Activated naive CD4-positive, alpha-beta T cell treated with anti-CD3 and anti-CD28 coated beads for 36 hours (primary cell): ENCODE results near the gene FGD4. TPM values are rescaled to one million over a fixed set of nuclear protein-coding genes. Genes with fewer than 3 reads are reported as not detected.

Experiments
- CTCF ChIA-PET: fragments of 350-600 bp; sonication (Branson Sonifier 250); formaldehyde crosslinking; loops from one replicate; lab custom pipeline; 2021; ENCODE audit warnings: antibody characterized with exemption; lab: Charles Lee
- DNase-seq: peaks from one replicate; pipeline ENCODE4 v3.0.0-alpha.2; 2020
- H3K27ac Mint-ChIP-seq: one replicate; pipeline ENCODE4 v1.8.0; 2021; ENCODE audit warnings: mild to moderate bottlenecking, mixed read lengths
- H3K27me3 Mint-ChIP-seq: one replicate; pipeline ENCODE4 v1.8.0; 2021; ENCODE audit warnings: low read depth, mixed read lengths
- H3K36me3 Mint-ChIP-seq: one replicate; pipeline ENCODE4 v1.8.0; 2021; ENCODE audit warnings: low read depth, mixed read lengths
- H3K4me1 Mint-ChIP-seq: one replicate; pipeline ENCODE4 v1.8.0; 2021; ENCODE audit warnings: low read depth, mixed read lengths
- H3K4me3 Mint-ChIP-seq: one replicate; pipeline ENCODE4 v1.8.0; 2021; ENCODE audit warnings: mild to moderate bottlenecking, moderate library complexity, mixed read lengths
- H3K9me3 Mint-ChIP-seq: one replicate; pipeline ENCODE4 v1.8.0; 2021; ENCODE audit warnings: mixed read lengths
- intact Hi-C: fragments of 100-400 bp; cut with micrococcal nuclease; formaldehyde crosslinking; loops from one replicate; pipeline ENCODE4 v1.15.1; 2023
- total RNA-seq, 2 experiments: library from RNA; stranded (reverse); gene quantifications; one replicate each; pipeline ENCODE4 v1.2.3, GENCODE V29; 2021

Gene FGD4
- total RNA-seq, 2 experiments from 2014 or later = 0.15 to 0.17 TPM

DNA sequence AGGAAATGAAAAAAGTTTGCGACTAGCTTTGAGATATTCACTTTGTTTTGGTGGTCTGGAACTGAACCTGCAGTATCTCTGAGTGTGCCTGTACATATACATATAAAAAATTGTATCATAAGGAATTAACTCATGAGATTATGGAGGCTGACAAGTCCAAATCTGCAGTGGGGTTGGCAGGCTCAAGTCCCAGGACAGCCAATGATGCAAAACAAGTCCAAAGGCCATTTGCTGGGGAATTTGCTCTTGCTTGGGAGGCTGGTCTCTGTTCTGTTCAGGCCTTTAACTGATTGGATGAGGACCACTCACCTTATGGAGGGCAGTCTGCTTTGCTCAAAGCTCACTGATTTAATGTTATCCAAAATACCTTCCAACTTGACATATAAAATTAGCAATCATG is 66.8 kb downstream of the FGD4 start:
- H3K36me3 Mint-ChIP-seq = no peaks in the 10 kb centered on the region
- no peaks in the 10 kb centered on the region for H3K4me1 Mint-ChIP-seq
- no peak overlapping the region for H3K27ac Mint-ChIP-seq
- no peaks in the 10 kb centered on the region for H3K27me3 Mint-ChIP-seq
- no peak for DNase-seq
- H3K4me3 Mint-ChIP-seq = no peak overlapping the region
- CTCF ChIA-PET = interaction anchor here (0.6 to 1.5 kb wide), 2 partner anchors 10 to 174 kb away, joined by 5 to 7 read pairs; no protein-coding TSS in a partner anchor
- no peaks in the 10 kb centered on the region for H3K9me3 Mint-ChIP-seq
- intact Hi-C loops = no loop called here

DNA sequence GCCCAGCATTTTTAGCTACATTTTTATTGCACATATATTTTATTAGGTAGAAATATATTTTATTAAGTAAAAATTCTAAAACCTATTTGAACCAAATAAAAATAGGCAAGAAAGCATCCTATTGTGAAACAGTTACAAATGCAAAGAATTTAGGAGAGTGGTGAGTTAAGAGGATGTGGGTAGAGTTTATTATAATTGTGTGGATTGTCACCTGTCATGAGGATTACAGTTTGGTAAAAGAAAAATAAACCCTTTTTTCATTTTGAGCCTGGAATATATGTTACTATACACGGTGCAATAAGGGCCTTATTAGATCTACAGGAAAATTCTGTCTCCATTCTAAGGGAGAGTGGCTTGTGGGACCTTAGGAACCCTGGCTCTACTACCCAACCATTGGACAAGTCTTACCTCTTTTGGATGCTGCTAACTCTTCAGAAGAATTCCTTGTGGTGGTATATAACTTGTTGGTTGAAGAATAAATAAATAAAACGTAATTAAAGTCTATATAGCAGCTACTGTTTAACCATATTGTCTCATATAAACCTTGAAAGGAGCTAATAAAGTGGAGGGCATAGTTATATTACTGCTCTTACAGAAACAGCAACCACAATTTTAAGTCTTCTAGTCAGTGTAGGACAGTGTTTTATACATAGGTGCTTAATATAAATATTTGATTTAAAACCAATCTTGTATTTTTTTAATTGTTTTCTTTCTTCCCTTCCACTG is 67.8 kb downstream of the FGD4 start:
- Mint-ChIP-seq H3K9me3 (no peaks in the 10 kb centered on the region), H3K4me1 (no peaks in the 10 kb centered on the region), H3K27me3 (no peaks in the 10 kb centered on the region), H3K4me3 (no peak overlapping the region), H3K36me3 (no peaks in the 10 kb centered on the region), H3K27ac (no peak overlapping the region)
- CTCF ChIA-PET = interaction anchor here (0.6 to 1.5 kb wide), 2 partner anchors 11 to 512 kb away, joined by 3 to 7 read pairs; no protein-coding TSS in a partner anchor
- DNase-seq = no peak
- intact Hi-C loops = no loop called here

DNA sequence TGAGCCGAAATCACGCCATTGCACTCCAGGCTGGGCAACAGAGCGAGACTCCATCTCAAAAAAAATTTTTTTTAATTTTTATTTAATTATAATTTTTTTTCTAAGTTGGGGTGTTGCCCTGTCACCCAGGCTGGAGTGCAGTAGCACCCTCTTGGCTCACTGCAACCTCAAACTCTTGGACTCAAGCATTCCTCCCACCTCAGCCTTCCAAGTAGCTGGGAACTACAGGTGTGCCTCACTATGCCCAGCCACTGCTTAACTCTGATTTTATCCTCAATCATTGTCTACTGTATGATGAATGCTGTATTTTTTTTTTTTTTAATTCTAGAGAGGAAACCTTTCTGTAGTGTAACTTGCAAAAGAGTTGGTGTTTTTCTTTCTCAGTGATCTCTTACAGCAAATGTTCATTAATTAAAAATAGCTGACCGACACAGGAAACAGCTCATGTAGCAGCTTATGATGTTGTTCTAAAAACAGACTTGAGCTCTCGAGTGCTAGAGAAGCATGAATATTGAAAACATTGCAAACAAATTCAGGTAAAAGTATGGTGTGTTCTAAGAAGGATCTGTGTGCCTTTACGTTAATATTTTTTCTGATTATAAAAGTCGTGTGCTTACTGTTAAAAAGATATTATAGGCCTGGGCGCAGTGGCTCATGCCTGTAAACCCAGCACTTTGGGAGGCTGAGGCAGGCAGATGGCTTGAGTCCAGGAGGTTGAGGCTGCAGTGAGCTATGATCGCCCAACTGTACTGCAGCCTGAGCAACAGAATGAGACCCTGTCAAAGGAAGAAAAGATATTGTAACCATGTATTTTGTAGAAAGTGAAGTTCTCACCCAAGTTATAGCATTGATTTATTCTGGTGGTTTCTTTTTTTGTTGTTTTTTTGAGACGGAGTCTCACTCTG is 68.9 kb downstream of the FGD4 start:
- CTCF ChIA-PET = no interaction called here
- no peak for DNase-seq
- H3K36me3 Mint-ChIP-seq = no peaks in the 10 kb centered on the region
- H3K4me3 Mint-ChIP-seq = no peak overlapping the region
- intact Hi-C loops = no loop called here
- no peaks in the 10 kb centered on the region for H3K4me1 Mint-ChIP-seq
- H3K9me3 Mint-ChIP-seq = no peaks in the 10 kb centered on the region
- H3K27ac Mint-ChIP-seq = no peak overlapping the region
- H3K27me3 Mint-ChIP-seq = no peaks in the 10 kb centered on the region

DNA sequence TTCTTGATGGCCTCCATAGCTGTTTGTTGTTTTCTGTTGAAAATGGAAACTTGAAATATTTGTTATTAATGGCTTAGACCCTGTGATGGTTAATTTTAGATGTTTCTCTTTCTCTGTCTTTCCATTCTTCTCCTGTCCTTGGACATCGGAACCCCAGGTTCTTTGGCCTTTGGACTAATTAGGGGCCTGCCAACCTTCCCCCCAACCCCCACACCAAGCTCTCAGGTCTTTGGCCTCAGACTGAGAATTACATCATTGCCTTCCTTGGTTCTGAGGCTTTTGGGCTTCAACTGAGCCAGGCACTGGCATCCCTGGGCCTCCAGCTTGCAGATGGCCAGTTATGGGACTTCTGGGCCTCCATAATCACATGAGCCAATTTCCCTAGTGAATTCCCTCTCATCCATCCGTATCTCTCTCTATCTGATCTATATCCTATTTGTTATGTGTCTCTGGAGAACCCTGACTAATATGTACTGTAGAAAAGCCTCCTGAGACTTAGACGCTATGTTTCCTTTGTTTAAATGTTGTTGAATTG is 71.6 kb downstream of the FGD4 start:
- CTCF ChIA-PET = interaction anchor here (1.2 kb wide), 1 partner anchor 14 kb away, joined by 3 read pairs; no protein-coding TSS in a partner anchor
- Mint-ChIP-seq H3K27ac (no peak overlapping the region), H3K4me1 (no peaks in the 10 kb centered on the region), H3K9me3 (no peaks in the 10 kb centered on the region), H3K36me3 (no peaks in the 10 kb centered on the region), H3K4me3 (no peak overlapping the region), H3K27me3 (peaks cover 2% of the 10 kb centered on the region)
- intact Hi-C loops = no loop called here
- no peak for DNase-seq

DNA sequence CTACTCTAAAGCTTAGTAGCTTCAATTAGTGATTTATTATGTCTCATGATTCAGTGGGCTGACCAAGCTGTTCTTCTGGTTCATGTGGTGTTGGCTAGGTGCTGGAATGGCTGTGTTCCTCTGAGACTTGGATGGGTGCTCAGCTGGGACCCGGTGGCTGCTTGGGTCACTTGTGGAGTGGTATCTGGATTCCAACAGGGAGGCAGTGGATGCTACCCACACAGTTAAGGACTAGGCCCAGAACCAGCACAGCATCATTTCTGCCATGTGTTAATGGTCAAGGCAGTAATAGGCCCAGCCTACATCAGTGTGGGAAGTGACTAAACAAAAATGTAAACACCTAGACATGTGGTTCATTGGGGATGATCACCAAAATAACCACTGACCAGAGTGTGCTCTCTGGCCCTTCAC is 72.2 kb downstream of the FGD4 start:
- no peak for DNase-seq
- intact Hi-C loops = no loop called here
- H3K36me3 Mint-ChIP-seq = no peaks in the 10 kb centered on the region
- no peaks in the 10 kb centered on the region for H3K4me1 Mint-ChIP-seq
- CTCF ChIA-PET = no interaction called here
- no peaks in the 10 kb centered on the region for H3K9me3 Mint-ChIP-seq
- no peak overlapping the region for H3K4me3 Mint-ChIP-seq
- H3K27me3 Mint-ChIP-seq = peaks cover 2% of the 10 kb centered on the region
- no peak overlapping the region for H3K27ac Mint-ChIP-seq

DNA sequence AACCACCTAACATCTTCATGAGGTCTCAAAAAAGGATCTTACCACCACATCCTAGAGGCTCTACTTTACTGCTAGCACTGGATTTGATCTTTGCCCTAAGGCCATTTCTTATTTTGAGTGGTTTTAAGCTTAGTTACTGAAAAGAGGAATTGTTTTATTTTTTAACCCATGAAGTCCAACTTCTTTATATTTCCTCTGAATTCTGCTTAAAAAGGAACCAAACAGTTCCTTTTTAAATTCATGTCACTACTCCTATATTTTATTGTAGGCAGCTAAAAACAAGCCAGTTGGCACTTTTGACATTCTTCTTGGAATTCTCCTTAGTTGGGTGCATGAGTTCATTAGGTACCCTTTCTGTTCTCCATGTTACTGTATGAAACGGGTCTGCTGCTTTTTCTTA is 76.4 kb downstream of the FGD4 start:
- DNase-seq = no peak
- Mint-ChIP-seq H3K27ac (no peak overlapping the region), H3K27me3 (peaks cover 4% of the 10 kb centered on the region), H3K9me3 (no peaks in the 10 kb centered on the region), H3K4me1 (no peaks in the 10 kb centered on the region), H3K4me3 (no peak overlapping the region), H3K36me3 (no peaks in the 10 kb centered on the region)
- CTCF ChIA-PET = interaction anchor here (1.2 kb wide), 1 partner anchor 72 kb away, joined by 3 read pairs; no protein-coding TSS in a partner anchor
- intact Hi-C loops = no loop called here

DNA sequence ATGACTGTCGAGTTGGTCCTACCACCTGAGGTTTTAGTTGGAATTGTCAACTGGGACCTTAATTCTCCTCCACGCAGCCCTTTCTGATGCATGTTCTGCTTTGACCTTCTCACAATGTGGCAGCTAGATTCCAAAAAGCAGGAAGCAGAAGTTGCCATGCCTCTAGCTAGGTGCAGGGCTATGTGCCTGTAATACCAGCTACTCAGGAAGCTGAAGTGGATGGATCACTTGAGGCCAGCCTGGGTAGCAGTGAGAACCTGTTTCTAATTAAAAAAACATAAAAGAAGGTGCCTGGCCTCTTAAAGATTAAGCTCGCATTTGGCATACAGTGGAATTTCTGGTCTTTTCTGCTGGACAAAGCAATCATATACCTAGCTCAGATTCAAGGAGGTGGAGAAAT is 77.1 kb downstream of the FGD4 start:
- H3K9me3 Mint-ChIP-seq = no peaks in the 10 kb centered on the region
- CTCF ChIA-PET = no interaction called here

DNA sequence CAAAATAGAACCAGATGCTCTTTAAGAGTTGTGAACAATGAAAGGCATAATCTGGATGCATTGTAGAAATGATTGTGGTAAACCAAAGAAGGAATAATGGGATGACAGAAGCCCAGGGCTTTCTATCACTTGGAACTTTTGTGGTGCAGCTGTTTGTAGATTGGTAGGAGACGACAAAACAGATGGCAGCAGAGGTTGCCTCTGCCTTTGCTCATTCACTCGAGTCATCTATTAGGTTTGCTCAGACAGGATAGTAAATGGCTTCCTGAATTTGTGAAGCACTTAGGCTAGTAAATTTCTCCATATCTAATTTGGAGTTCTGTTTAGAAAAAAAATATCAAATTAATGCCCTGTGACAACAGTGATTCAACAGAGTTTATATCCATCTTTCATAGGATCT is 78.4 kb downstream of the FGD4 start:
- H3K4me1 Mint-ChIP-seq = no peaks in the 10 kb centered on the region

More for the DNA sequence above, 77.1 kb downstream of the FGD4 start:
- Mint-ChIP-seq H3K4me1 (no peaks in the 10 kb centered on the region), H3K27me3 (peaks cover 4% of the 10 kb centered on the region), H3K36me3 (no peaks in the 10 kb centered on the region), H3K27ac (no peak overlapping the region), H3K4me3 (no peak overlapping the region)
- intact Hi-C loops = no loop called here
- DNase-seq = no peak

DNA sequence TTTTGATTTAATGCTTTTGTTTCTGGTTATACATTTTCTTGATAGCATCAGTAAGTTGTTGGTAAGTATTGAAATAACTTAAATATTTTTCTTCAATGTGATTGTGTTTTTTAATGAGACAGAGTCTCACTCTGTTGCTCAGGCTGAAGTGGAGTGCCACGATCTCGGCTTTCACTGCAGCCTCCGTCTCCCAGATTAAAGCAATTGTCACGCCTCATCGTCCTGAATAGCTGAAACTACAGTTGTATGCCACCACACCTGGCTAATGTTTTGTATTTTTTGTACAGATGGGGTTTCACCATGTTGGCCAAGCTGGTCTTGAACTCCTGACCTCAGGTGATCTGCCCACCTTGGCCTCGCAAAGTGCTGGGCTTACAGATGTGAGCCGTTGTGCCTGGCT is 78.8 kb downstream of the FGD4 start:
- Mint-ChIP-seq H3K27ac (no peak overlapping the region), H3K9me3 (no peaks in the 10 kb centered on the region), H3K27me3 (peaks cover 4% of the 10 kb centered on the region), H3K36me3 (no peaks in the 10 kb centered on the region), H3K4me1 (no peaks in the 10 kb centered on the region), H3K4me3 (no peak overlapping the region)
- CTCF ChIA-PET = no interaction called here
- no peak for DNase-seq
- intact Hi-C loops = no loop called here

More for the DNA sequence above, 78.4 kb downstream of the FGD4 start:
- no peak for DNase-seq
- no peaks in the 10 kb centered on the region for H3K9me3 Mint-ChIP-seq
- H3K27ac Mint-ChIP-seq = no peak overlapping the region
- H3K36me3 Mint-ChIP-seq = no peaks in the 10 kb centered on the region
- intact Hi-C loops = no loop called here
- CTCF ChIA-PET = no interaction called here
- H3K27me3 Mint-ChIP-seq = peaks cover 4% of the 10 kb centered on the region
- no peak overlapping the region for H3K4me3 Mint-ChIP-seq

DNA sequence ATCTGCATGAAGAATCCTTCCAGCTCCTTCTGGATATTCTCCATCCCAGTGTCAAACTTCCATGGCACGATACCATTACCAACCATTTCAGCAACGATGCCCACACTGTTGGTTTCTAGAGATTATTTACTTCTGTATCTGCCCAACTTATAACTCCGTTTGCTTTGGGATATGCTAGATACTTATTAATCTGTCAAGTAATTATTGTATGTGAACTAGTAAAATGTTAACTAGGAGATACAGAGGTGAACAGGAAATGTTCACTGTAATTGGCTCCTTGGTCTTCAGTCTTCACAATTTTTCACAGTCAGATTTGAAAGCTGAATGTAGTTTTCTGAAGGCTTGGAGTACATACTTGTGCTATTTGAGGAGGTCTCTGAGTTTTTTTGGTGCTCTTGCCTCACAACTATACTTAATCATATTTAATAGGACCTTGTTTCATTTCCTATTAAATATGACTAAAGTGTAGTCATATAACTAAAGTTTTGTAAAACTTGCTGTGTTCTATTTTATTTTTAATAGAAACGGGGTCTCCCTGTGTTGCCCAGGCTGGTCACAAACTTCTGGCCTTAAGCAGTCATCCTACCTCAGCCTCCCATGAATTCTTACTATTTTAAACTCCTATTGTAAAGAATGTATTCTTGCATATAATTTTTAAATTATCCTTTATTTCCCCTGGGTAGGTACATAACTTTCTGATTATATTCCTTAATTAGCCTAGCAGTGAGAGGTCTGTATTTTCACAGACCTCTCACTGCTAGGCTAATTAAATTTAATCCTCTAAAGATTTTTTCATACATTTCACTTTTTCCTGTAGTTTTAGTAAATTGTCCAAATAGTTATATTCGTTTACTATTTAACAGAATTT is 79.7 kb downstream of the FGD4 start:
- Mint-ChIP-seq H3K4me1 (no peaks in the 10 kb centered on the region), H3K9me3 (no peaks in the 10 kb centered on the region), H3K27me3 (peaks cover 4% of the 10 kb centered on the region), H3K4me3 (no peak overlapping the region), H3K36me3 (no peaks in the 10 kb centered on the region), H3K27ac (no peak overlapping the region)
- CTCF ChIA-PET = no interaction called here
- no peak for DNase-seq
- intact Hi-C loops = no loop called here

DNA sequence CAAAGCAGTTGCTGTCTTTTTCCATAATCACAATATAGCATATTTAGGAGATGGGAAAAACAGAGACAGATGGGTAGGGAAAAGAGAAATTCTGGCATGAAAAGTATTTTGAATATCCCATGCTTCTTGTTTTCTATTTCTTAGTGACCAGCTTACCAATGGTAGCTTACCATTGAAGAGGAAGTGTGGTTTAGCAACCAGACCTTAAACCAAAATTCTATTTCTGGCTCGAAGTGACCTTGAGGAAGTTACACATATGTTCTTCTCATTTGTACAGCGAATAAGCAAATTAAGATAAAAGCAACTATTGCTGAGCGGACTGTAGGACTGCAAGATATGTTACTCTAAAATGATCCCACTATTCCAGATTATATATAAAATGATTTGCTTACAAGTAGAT is 82.9 kb downstream of the FGD4 start:
- no peak for DNase-seq
- Mint-ChIP-seq H3K36me3 (no peaks in the 10 kb centered on the region), H3K9me3 (no peaks in the 10 kb centered on the region), H3K27ac (no peak overlapping the region), H3K27me3 (peaks cover 2% of the 10 kb centered on the region), H3K4me1 (no peaks in the 10 kb centered on the region), H3K4me3 (no peak overlapping the region)
- CTCF ChIA-PET = no interaction called here
- intact Hi-C loops = no loop called here

DNA sequence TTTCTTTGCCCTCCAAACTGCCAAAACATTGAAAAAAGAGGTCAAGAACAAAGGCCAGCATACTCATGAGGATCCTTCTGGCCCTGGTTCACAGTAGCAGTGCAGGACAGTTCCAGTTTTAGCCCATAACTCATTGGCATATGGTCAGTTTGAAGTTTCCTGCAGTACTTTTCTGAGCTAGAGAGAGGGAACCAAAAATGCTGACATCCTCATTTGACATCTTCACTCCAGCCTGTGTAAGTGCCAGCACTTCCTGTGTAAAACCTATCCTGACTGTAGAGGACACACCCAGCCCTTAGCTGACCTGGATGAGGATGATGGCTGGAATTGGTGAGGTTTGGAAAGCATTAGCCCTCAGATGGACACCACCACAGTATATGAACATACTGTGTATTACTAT is 84.1 kb downstream of the FGD4 start:
- Mint-ChIP-seq H3K27me3 (no peaks in the 10 kb centered on the region), H3K27ac (no peak overlapping the region), H3K4me1 (no peaks in the 10 kb centered on the region), H3K36me3 (no peaks in the 10 kb centered on the region), H3K9me3 (no peaks in the 10 kb centered on the region), H3K4me3 (no peak overlapping the region)
- no peak for DNase-seq
- intact Hi-C loops = no loop called here
- CTCF ChIA-PET = interaction anchor here (0.6 to 1.3 kb wide), 4 partner anchors 28 to 272 kb away, joined by 3 to 4 read pairs (median 3); no protein-coding TSS in a partner anchor
